ENCODE measurements around the gene JRKL. TPM values are rescaled to one million over a fixed set of nuclear protein-coding genes. Genes with fewer than 3 reads are reported as not detected.

JRKL gene
- total and polyA plus RNA-seq, 2 of the 13 experiments (the other 11 are each of a cell fraction or from before 2014, with no cell fraction given) = 3.2 to 4.5 TPM

- FAIRE-seq = no peak
- Histone ChIP-seq H3K9ac (ENCODE audit: insufficient read depth, low read depth, low read length) (peak overlapping the region; percentile 92), H4K20me1 (ENCODE audit: insufficient read depth, low read length) (no peaks in the 10 kb centered on the region), H3K4me1 (ENCODE audit: insufficient read depth, low read length) (peaks cover 51% of the 10 kb centered on the region), H3K9me3 (ENCODE audit: low read length) (peaks cover 11% of the 10 kb centered on the region; the same call in 1 of the 2 replicates), H3K36me3 (replicated peaks in 1 of 2; ENCODE audit: control insufficient read depth in 1 of 2, insufficient read depth in 2 of 2, low read length in 2 of 2) (0 out of 5 replicates have a peak, but pooled peaks cover 0 to 3% of the 10 kb centered on the region in 2 experiments), H3K4me3 (replicated peaks in 1 of 3; ENCODE audit: insufficient read depth in 1 of 3, low read depth in 2 of 3, low read length in 3 of 3) (peak overlapping the region; percentile 79 to 81 (median 80)), H2AFZ (ENCODE audit: low read length) (no peak overlapping the region), H3K27ac (ENCODE audit: extremely low read length, insufficient read depth, low read length) (peak overlapping the region; percentile 78), H3K27me3 (ENCODE audit: control insufficient read depth in 1 of 2, insufficient read depth in 2 of 2, low read length in 2 of 2) (no peaks in the 10 kb centered on the region), H3K4me2 (ENCODE audit: low read depth, low read length) (peak overlapping the region; percentile 96), H3K79me2 (ENCODE audit: insufficient read depth, low read length) (peaks cover 41% of the 10 kb centered on the region)
- no peak for DNase-seq (ENCODE audit: low spot score)
- intact Hi-C loops (cut with micrococcal nuclease; ENCODE audit: unreplicated experiment) = loop anchor here (1.0 kb wide), 1 partner anchor 376 kb away; no protein-coding TSS in a partner anchor
- ATAC-seq = no peak; the same call in 2 of the 3 replicates
- BruUV-seq (replicated peaks) = TSS peak; percentile 85
- ChIA-PET CTCF (ENCODE audit: low intra/inter-chr PET ratio, low total read pairs) (no interaction called here), POLR2A (interaction anchor here (0.7 to 2.5 kb wide), 9 partner anchors 22 to 601 kb away, joined by 3 to 25 read pairs (median 5); partner anchors contain the start of genes CEP57, FAM76B and MAML2)
- WGBS (ENCODE audit: low lambda C conversion rate) = 50% methylated on average over 6 of the region's 6 CpGs
- in situ Hi-C loops (cut with HindIII; ENCODE audit: extremely low pct_ligation_motif_present, low pct_unique_long_range_greater_than_20kb) = loop anchor here (10.0 kb wide), 1 partner anchor 556 kb away; no protein-coding TSS in a partner anchor
- TF ChIP-seq, protein P1, sequence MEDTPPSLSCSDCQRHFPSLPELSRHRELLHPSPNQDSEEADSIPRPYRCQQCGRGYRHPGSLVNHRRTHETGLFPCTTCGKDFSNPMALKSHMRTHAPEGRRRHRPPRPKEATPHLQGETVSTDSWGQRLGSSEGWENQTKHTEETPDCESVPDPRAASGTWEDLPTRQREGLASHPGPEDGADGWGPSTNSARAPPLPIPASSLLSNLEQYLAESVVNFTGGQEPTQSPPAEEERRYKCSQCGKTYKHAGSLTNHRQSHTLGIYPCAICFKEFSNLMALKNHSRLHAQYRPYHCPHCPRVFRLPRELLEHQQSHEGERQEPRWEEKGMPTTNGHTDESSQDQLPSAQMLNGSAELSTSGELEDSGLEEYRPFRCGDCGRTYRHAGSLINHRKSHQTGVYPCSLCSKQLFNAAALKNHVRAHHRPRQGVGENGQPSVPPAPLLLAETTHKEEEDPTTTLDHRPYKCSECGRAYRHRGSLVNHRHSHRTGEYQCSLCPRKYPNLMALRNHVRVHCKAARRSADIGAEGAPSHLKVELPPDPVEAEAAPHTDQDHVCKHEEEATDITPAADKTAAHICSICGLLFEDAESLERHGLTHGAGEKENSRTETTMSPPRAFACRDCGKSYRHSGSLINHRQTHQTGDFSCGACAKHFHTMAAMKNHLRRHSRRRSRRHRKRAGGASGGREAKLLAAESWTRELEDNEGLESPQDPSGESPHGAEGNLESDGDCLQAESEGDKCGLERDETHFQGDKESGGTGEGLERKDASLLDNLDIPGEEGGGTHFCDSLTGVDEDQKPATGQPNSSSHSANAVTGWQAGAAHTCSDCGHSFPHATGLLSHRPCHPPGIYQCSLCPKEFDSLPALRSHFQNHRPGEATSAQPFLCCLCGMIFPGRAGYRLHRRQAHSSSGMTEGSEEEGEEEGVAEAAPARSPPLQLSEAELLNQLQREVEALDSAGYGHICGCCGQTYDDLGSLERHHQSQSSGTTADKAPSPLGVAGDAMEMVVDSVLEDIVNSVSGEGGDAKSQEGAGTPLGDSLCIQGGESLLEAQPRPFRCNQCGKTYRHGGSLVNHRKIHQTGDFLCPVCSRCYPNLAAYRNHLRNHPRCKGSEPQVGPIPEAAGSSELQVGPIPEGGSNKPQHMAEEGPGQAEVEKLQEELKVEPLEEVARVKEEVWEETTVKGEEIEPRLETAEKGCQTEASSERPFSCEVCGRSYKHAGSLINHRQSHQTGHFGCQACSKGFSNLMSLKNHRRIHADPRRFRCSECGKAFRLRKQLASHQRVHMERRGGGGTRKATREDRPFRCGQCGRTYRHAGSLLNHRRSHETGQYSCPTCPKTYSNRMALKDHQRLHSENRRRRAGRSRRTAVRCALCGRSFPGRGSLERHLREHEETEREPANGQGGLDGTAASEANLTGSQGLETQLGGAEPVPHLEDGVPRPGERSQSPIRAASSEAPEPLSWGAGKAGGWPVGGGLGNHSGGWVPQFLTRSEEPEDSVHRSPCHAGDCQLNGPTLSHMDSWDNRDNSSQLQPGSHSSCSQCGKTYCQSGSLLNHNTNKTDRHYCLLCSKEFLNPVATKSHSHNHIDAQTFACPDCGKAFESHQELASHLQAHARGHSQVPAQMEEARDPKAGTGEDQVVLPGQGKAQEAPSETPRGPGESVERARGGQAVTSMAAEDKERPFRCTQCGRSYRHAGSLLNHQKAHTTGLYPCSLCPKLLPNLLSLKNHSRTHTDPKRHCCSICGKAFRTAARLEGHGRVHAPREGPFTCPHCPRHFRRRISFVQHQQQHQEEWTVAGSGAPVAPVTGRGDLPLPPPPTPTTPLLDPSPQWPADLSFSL (CRISPR knock-in tag; IDR thresholded peaks at IDR 0.05) = 0 out of 2 replicates have a peak, but pooled peaks have one; percentile 13
- no peak for TF ChIP-seq ZNF33B (CRISPR knock-in tag; IDR thresholded peaks at IDR 0.05)
- no peak for TF ChIP-seq ZNF232 (CRISPR knock-in tag; IDR thresholded peaks at IDR 0.05; ENCODE audit: borderline replicate concordance)
- TF ChIP-seq ZNF672 (CRISPR knock-in tag; IDR thresholded peaks at IDR 0.05) = no peak
- no peak for TF ChIP-seq SRF (IDR thresholded peaks at IDR 0.05; ENCODE audit: low read depth, low read length)
- TF ChIP-seq RBFOX2 (IDR thresholded peaks at IDR 0.05; ENCODE audit: low read depth, low read length) = no peak
- TF ChIP-seq PRMT3 (CRISPR knock-in tag; IDR thresholded peaks at IDR 0.05; ENCODE audit: borderline replicate concordance, low read depth) = peak; percentile 79; the same call in 1 of the 2 replicates
- TF ChIP-seq ZNF446 (CRISPR knock-in tag; IDR thresholded peaks at IDR 0.05) = no peak
- 0 out of 2 replicates have a peak, but pooled peaks have one; percentile 6 for TF ChIP-seq ZMYM3 (CRISPR knock-in tag; IDR thresholded peaks at IDR 0.05)
- TF ChIP-seq PHF8 (CRISPR knock-in tag; IDR thresholded peaks at IDR 0.05) = no peak
- no peak for TF ChIP-seq ZNF773 (CRISPR knock-in tag; IDR thresholded peaks at IDR 0.05; ENCODE audit: borderline replicate concordance)
- TF ChIP-seq FOXA3 (CRISPR knock-in tag; IDR thresholded peaks at IDR 0.05) = no peak
- TF ChIP-seq FOXK1 (CRISPR knock-in tag; IDR thresholded peaks at IDR 0.05; ENCODE audit: borderline replicate concordance, low read depth) = no peak
- TF ChIP-seq PLRG1 (conservative IDR thresholded peaks at IDR 0.05) = no peak
- TF ChIP-seq SNAPC5 (CRISPR knock-in tag; IDR thresholded peaks at IDR 0.05; ENCODE audit: borderline replicate concordance) = no peak
- no peak for TF ChIP-seq NFYC (CRISPR knock-in tag; IDR thresholded peaks at IDR 0.05)
- TF ChIP-seq KLF9 (CRISPR knock-in tag; IDR thresholded peaks at IDR 0.05; ENCODE audit: low read depth) = no peak
- no peak for TF ChIP-seq MIXL1 (CRISPR knock-in tag; IDR thresholded peaks at IDR 0.05)
- no peak; the same call in 1 of the 2 replicates for TF ChIP-seq PITX1 (CRISPR knock-in tag; IDR thresholded peaks at IDR 0.05)
- TF ChIP-seq TBP (CRISPR knock-in tag; IDR thresholded peaks at IDR 0.05) = no peak
- no peak for TF ChIP-seq HOXA7 (CRISPR knock-in tag; IDR thresholded peaks at IDR 0.05)
- no peak for TF ChIP-seq MAFK (conservative IDR thresholded peaks at IDR 0.05 in 1 of 2, IDR thresholded peaks at IDR 0.05 in 1 of 2; ENCODE audit: low read length in 2 of 2)
Measured at GRCh38 chr11:96390488-96390792, 627 bp downstream of the JRKL start.

All from HepG2 (cell line).